Loucy (cell line): ENCODE data around the gene SEC14L2.
A peak's percentile ranks its signal among the peaks of the same experiment; 100 is the strongest.

Experiments used
- H2AFZ ChIP-seq: fragments of 200-600 bp; sonication (generic); 2 replicates; pipeline ENCODE4 v1.6.0; 2016; ENCODE audit warnings: antibody characterized with exemption, mild to moderate bottlenecking, low read length, moderate library complexity
- H3F3A ChIP-seq: fragments of 200-600 bp; 2 replicates; pipeline ENCODE4 v1.6.0; 2016; ENCODE audit warnings: antibody characterized with exemption, low read depth, mild to moderate bottlenecking
- H3K27me3 ChIP-seq: fragments of 200-600 bp; sonication (generic); 2 replicates; pipeline ENCODE4 v1.6.1; 2014; ENCODE audit warnings: low read length, mild to moderate bottlenecking; ENCODE audit not compliant: insufficient read depth, poor library complexity, severe bottlenecking
- H3K36me3 ChIP-seq: fragments of 200-600 bp; sonication (generic); 2 replicates; pipeline ENCODE4 v1.6.1; 2016; ENCODE audit warnings: low read length; ENCODE audit not compliant: insufficient read depth
- H3K4me1 ChIP-seq: fragments of 200-600 bp; sonication (generic); 2 replicates; pipeline ENCODE4 v1.5.1; 2014; ENCODE audit warnings: low read length, mild to moderate bottlenecking; ENCODE audit not compliant: insufficient read depth, poor library complexity, severe bottlenecking
- H3K4me2 ChIP-seq: fragments of 200-600 bp; sonication (generic); 2 replicates; pipeline ENCODE4 v1.6.0; 2014; ENCODE audit warnings: antibody characterized with exemption, low read length, low read depth, mild to moderate bottlenecking; ENCODE audit not compliant: poor library complexity, severe bottlenecking
- H3K4me3 ChIP-seq: fragments of 200-600 bp; sonication (generic); 2 replicates; pipeline ENCODE4 v1.5.1; 2014; ENCODE audit warnings: low read length, mild to moderate bottlenecking, mixed read lengths; ENCODE audit not compliant: poor library complexity, severe bottlenecking
- H3K79me2 ChIP-seq: fragments of 200-600 bp; sonication (generic); 2 replicates; pipeline ENCODE4 v1.6.1; 2014; ENCODE audit warnings: low read length; ENCODE audit not compliant: insufficient read depth
- H3K9ac ChIP-seq: fragments of 200-600 bp; sonication (generic); 2 replicates; pipeline ENCODE4 v1.6.0; 2014; ENCODE audit warnings: mild to moderate bottlenecking, low read depth, low read length, moderate library complexity; ENCODE audit not compliant: poor library complexity, severe bottlenecking
- H3K9me2 ChIP-seq: fragments of 200-600 bp; sonication (generic); replicated peaks from 2 replicates; pipeline ENCODE4 v1.6.1; 2016; ENCODE audit warnings: low read depth, low read length, mixed read lengths
- H3K9me3 ChIP-seq: fragments of 200-600 bp; sonication (generic); 2 replicates; pipeline ENCODE4 v1.6.1; 2014; ENCODE audit warnings: mild to moderate bottlenecking, antibody characterized with exemption, low read length, low read depth; ENCODE audit not compliant: insufficient read depth
- H4K20me1 ChIP-seq: fragments of 200-600 bp; sonication (generic); 2 replicates; pipeline ENCODE4 v1.6.0; 2014; ENCODE audit warnings: antibody characterized with exemption, low read length, mild to moderate bottlenecking; ENCODE audit not compliant: insufficient read depth, poor library complexity, severe bottlenecking
- EZH2phosphoT487 ChIP-seq: fragments of 200-600 bp; IDR thresholded peaks from 2 replicates; pipeline ENCODE4 v1.6.1; 2018; ENCODE audit warnings: antibody characterized with exemption, mild to moderate bottlenecking, moderate library complexity, borderline replicate concordance
- TF ChIP-seq, protein P1 (sequence below): fragments of 200-600 bp; sonication (generic); conservative IDR thresholded peaks from 2 replicates; pipeline ENCODE4 v1.5.1; 2014; ENCODE audit warnings: mild to moderate bottlenecking, antibody characterized with exemption, low read length

The SEC14L2 gene

DNA sequence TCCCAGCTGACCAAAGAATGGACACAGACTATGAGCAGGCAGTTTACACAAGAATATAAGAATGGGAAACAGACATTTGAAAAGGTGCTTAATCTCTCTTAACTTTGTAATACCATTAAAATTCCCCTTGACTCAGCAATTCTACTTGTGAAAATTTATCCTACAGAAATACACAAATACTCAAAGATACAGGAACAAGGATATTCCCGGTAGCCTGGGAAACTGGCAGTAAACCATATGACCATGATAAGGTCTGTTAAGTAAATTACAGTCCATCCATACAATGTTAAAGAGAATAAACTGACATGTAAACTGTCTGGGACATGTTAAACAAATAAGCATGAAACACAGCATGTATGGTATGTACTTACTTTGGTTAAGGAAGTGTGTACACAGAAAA, 20.0 kb downstream of the SEC14L2 start:
- no peaks in the 10 kb centered on the region for H3K9me2 ChIP-seq
- H3K4me1 ChIP-seq = peaks cover 16% of the 10 kb centered on the region
- no peak overlapping the region for H3K4me3 ChIP-seq
- no peaks in the 10 kb centered on the region for H3F3A ChIP-seq
- H2AFZ ChIP-seq = no peak overlapping the region
- H3K36me3 ChIP-seq = peaks cover 62% of the 10 kb centered on the region; the same call in 1 of the 2 replicates
- TF ChIP-seq EZH2phosphoT487 = no peak
- TF ChIP-seq, protein P1, sequence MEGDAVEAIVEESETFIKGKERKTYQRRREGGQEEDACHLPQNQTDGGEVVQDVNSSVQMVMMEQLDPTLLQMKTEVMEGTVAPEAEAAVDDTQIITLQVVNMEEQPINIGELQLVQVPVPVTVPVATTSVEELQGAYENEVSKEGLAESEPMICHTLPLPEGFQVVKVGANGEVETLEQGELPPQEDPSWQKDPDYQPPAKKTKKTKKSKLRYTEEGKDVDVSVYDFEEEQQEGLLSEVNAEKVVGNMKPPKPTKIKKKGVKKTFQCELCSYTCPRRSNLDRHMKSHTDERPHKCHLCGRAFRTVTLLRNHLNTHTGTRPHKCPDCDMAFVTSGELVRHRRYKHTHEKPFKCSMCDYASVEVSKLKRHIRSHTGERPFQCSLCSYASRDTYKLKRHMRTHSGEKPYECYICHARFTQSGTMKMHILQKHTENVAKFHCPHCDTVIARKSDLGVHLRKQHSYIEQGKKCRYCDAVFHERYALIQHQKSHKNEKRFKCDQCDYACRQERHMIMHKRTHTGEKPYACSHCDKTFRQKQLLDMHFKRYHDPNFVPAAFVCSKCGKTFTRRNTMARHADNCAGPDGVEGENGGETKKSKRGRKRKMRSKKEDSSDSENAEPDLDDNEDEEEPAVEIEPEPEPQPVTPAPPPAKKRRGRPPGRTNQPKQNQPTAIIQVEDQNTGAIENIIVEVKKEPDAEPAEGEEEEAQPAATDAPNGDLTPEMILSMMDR = no peak
- H3K4me2 ChIP-seq = no peak overlapping the region
- H3K9ac ChIP-seq = no peak overlapping the region
- no peaks in the 10 kb centered on the region for H4K20me1 ChIP-seq
- no peaks in the 10 kb centered on the region for H3K27me3 ChIP-seq
- peaks cover 16% of the 10 kb centered on the region; the same call in 1 of the 2 replicates for H3K79me2 ChIP-seq
- no peaks in the 10 kb centered on the region for H3K9me3 ChIP-seq

DNA sequence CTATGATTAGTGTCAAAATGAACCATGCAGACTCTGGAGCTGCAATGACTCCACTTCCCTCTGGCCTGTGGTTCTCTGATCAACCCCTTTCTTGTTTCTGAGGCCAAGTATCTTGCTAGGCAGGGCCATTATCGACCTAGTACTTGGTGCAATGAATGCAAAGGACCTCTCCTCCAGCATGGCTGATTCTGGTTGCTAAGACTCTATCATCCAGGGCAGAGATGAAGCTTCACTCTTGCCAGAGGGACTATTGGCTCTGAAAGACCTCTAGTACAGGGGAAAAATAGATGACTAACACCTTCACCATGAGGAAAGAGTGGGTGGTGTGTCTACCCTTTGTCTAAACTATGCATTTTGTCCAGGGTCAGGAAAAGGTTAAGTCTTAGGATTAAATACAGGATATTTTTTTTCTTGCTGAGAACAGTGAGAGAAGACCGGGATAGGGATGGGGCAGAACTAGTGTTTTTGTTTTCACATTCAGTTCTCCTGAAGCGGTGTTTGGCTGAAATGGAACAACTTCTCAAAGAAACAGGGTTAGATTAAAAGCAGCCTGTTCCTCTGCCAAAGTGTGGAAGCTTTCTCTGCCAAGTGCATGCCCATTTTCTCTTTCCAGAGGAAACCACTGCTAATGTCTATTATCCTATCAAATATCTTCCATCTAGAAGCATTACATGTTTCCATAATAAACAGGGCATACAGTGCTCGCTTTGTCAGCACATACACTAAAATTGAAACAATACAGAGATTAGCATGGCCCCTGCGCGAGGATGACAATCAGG, 23.7 kb downstream of the SEC14L2 start:
- H3F3A ChIP-seq = 0 out of 2 replicates have a peak, but pooled peaks cover 4% of the 10 kb centered on the region
- H3K4me3 ChIP-seq = peak overlapping the region; percentile 90
- H3K79me2 ChIP-seq = peaks cover 39% of the 10 kb centered on the region
- H3K4me1 ChIP-seq = peaks cover 40% of the 10 kb centered on the region
- H3K27me3 ChIP-seq = no peaks in the 10 kb centered on the region
- H3K36me3 ChIP-seq = peaks cover 36% of the 10 kb centered on the region; the same call in 1 of the 2 replicates
- TF ChIP-seq EZH2phosphoT487 = no peak
- TF ChIP-seq, protein P1 = no peak
- H4K20me1 ChIP-seq = no peaks in the 10 kb centered on the region
- no peaks in the 10 kb centered on the region for H3K9me3 ChIP-seq
- H3K4me2 ChIP-seq = peak overlapping the region; percentile 95
- H3K9me2 ChIP-seq = no peaks in the 10 kb centered on the region
- no peak overlapping the region for H2AFZ ChIP-seq
- peak overlapping the region; percentile 91 for H3K9ac ChIP-seq

DNA sequence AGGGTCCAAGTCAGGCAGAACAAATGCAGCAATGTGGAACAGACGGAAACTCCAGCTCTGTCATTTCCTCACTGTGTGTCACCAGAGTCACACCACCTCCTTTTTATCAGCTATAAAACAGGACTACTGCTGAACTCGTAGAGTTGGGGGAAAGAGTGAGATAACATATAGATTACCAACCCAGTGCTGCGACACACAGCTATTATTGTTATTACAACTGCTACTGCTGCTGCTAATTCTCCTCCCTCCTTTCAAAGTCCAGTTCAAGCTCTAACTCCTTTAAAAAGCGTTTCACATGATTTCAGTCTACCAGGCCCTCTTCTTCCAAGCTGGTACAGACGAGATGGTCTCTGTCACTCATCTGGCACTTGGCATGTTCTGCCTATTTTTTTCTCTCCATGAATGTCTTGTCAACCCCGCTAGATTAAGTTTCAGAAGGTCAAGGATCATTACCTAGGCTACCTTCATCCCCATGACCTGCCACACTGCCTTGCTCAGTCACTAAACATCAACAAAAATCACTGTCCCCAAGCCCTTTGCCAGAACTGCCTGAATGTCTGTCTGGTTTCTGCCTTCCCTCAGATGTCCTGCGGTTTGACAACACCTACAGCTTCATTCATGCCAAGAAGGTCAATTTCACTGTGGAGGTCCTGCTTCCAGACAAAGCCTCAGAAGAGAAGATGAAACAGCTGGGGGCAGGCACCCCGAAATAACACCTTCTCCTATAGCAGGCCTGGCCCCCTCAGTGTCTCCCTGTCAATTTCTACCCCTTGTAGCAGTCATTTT, 25.1 kb downstream of the SEC14L2 start:
- H3K4me2 ChIP-seq = peak overlapping the region; percentile 95
- TF ChIP-seq, protein P1 = no peak
- no peak for TF ChIP-seq EZH2phosphoT487
- H3F3A ChIP-seq = 0 out of 2 replicates have a peak, but pooled peaks cover 4% of the 10 kb centered on the region
- H3K9ac ChIP-seq = peak overlapping the region; percentile 91
- H3K9me2 ChIP-seq = no peaks in the 10 kb centered on the region
- H3K4me1 ChIP-seq = peaks cover 47% of the 10 kb centered on the region
- peaks cover 52% of the 10 kb centered on the region for H3K79me2 ChIP-seq
- peak overlapping the region; percentile 90 for H3K4me3 ChIP-seq
- no peak overlapping the region for H2AFZ ChIP-seq
- no peaks in the 10 kb centered on the region for H3K27me3 ChIP-seq
- H4K20me1 ChIP-seq = peaks cover 4% of the 10 kb centered on the region
- peaks cover 22% of the 10 kb centered on the region; the same call in 1 of the 2 replicates for H3K36me3 ChIP-seq
- H3K9me3 ChIP-seq = no peaks in the 10 kb centered on the region
